GM23248 (cell line): ENCODE measurements around the gene PCDHA8. TPM values are rescaled to one million over a fixed set of nuclear protein-coding genes. Genes with fewer than 3 reads are reported as not detected.
A peak's percentile ranks its signal among the peaks of the same experiment; 100 is the strongest.
"Not testable (repeated sequence)": the region's sequence is repeated elsewhere in the genome, so short reads cannot be mapped to it uniquely, and the experiment has no call there.

ENCODE experiments used
- DNase-seq: peaks from one replicate; pipeline ENCODE4 v3.0.0-alpha.2; 2015
- H2AFZ ChIP-seq: fragments of 200-600 bp; sonication (generic); 2 replicates; pipeline ENCODE4 v1.6.1; 2016; ENCODE audit warnings: antibody characterized with exemption
- H3F3A ChIP-seq: fragments of 200-600 bp; sonication (generic); 2 replicates; pipeline ENCODE4 v1.6.1; 2016; ENCODE audit warnings: mild to moderate bottlenecking, antibody characterized with exemption, mixed run types; ENCODE audit not compliant: insufficient read depth
- H3K27ac ChIP-seq: fragments of 200-600 bp; sonication (generic); 2 replicates; pipeline ENCODE4 v1.5.1; 2016; ENCODE audit warnings: mild to moderate bottlenecking
- H3K27me3 ChIP-seq: fragments of 200-600 bp; sonication (generic); replicated peaks from 2 replicates; pipeline ENCODE4 v1.6.1; 2016; ENCODE audit warnings: mild to moderate bottlenecking; ENCODE audit not compliant: insufficient read depth
- H3K36me3 ChIP-seq: fragments of 200-600 bp; sonication (generic); 2 replicates; pipeline ENCODE4 v1.6.1; 2016; ENCODE audit warnings: low read depth, mild to moderate bottlenecking
- H3K4me1 ChIP-seq: fragments of 200-600 bp; sonication (generic); 2 replicates; pipeline ENCODE4 v1.6.1; 2016; ENCODE audit warnings: mild to moderate bottlenecking; ENCODE audit not compliant: insufficient read depth
- H3K4me2 ChIP-seq: fragments of 200-600 bp; sonication (generic); one replicate; pipeline ENCODE4 v1.6.1; 2016; ENCODE audit warnings: mild to moderate bottlenecking; ENCODE audit not compliant: unreplicated experiment
- H3K4me3 ChIP-seq: fragments of 200-600 bp; sonication (generic); 2 replicates; pipeline ENCODE4 v1.5.1; 2016; ENCODE audit warnings: mild to moderate bottlenecking
- H3K79me2 ChIP-seq: fragments of 200-600 bp; sonication (generic); 2 replicates; pipeline ENCODE4 v1.6.1; 2016; ENCODE audit warnings: mild to moderate bottlenecking; ENCODE audit not compliant: insufficient read depth
- H3K9ac ChIP-seq: fragments of 200-600 bp; sonication (generic); 2 replicates; pipeline ENCODE4 v1.6.1; 2016; ENCODE audit warnings: mild to moderate bottlenecking
- H3K9me2 ChIP-seq: fragments of 200-600 bp; sonication (generic); 2 replicates; pipeline ENCODE4 v1.6.1; 2016; ENCODE audit warnings: mixed run types, mild to moderate bottlenecking, moderate library complexity; ENCODE audit not compliant: insufficient read depth
- H3K9me3 ChIP-seq: fragments of 200-600 bp; sonication (generic); one replicate; pipeline ENCODE4 v1.6.1; 2017; ENCODE audit warnings: low read depth
- H4K20me1 ChIP-seq: fragments of 200-600 bp; sonication (generic); 2 replicates; pipeline ENCODE4 v1.6.0; 2016; ENCODE audit not compliant: insufficient read depth
- EZH2 ChIP-seq: fragments of 200-600 bp; sonication (generic); IDR thresholded peaks from 2 replicates; pipeline ENCODE4 v1.6.1; 2018; ENCODE audit warnings: antibody characterized with exemption, mild to moderate bottlenecking; ENCODE audit not compliant: insufficient read depth, poor library complexity, severe bottlenecking
- EZH2phosphoT487 ChIP-seq: fragments of 200-600 bp; sonication (generic); IDR thresholded peaks from 2 replicates; pipeline ENCODE4 v1.6.1; 2018; ENCODE audit warnings: antibody characterized with exemption, moderate library complexity, mild to moderate bottlenecking, low read depth; ENCODE audit not compliant: insufficient read depth
- WGBS, 2 experiments: methylation state at CpG; one replicate each; pipeline ENCODE4 v1.1.6; 2015 to 2017; ENCODE audit warnings: low lambda C conversion rate in 2 of 2, low coverage in 1 of 2; ENCODE audit errors: missing lambda C conversion rate in 2 of 2; 5-methylcytosine and 5-hydroxymethylcytosine counted together
- in situ Hi-C: fragments of 300-500 bp; cut with MboI; formaldehyde crosslinking; loops from 2 replicates; pipeline ENCODE4 v1.15.0; 2020
- polyA plus RNA-seq: library from polyadenylated mRNA; unstranded; fragments of >200 nt; fragmentation: Nextera tagmentation; extraction: Ambion mirVana; gene quantifications from 2 replicates; pipeline ENCODE4 v1.2.1, GENCODE V29; 2016
- total RNA-seq: library from RNA; depleted of rRNA; stranded (reverse); fragments of >200 nt; shearing (Covaris generic); gene quantifications from 2 replicates; pipeline ENCODE4 v1.2.3, GENCODE V29; 2014

Gene PCDHA8
- total and polyA plus RNA-seq, 2 experiments from 2014 or later = not detected

DNA sequence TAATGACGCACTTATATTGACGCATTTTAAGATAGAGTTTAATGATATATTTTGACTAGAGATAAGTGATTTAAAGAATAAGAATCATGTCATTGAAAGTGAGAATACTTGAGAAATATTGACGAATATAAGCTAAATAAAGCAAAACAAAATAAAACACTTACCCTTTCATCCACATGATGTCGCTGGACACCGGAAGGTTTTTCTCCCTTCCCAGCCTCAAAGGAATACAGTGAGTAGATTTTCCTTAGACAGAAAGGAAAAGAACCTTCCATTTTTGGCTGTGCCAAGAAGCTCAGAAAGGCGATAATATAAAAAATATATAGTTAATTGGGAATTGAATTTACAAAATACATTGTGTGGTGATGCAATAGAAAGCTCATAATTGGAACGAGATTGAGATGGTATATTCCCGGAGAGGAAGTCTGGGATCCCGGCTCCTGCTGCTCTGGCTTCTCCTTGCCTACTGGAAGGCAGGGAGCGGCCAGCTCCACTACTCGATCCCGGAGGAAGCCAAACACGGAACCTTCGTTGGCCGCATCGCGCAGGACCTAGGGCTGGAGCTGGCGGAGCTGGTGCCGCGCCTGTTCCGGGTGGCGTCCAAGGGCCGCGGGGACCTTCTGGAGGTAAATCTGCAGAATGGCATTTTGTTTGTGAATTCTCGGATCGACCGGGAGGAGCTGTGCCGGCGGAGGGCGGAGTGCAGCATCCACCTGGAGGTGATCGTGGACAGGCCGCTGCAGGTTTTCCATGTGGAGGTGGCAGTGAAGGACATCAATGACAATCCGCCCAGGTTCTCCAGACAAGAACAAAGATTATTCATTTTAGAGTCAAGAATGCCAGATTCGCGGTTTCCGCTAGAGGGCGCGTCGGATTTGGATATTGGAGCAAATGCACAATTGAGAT is 19.4 kb upstream of the PCDHA8 start, which contains the start of gene PCDHA5:
PCDHA5 (plus strand) TSS at position 239 of the 906 bp plus-strand sequence.
- H3K36me3 ChIP-seq = no peaks in the 10 kb centered on the region
- no peak within 1 kb of the TSS for H3K27ac ChIP-seq
- no peaks in the 10 kb centered on the region for H4K20me1 ChIP-seq
- H3F3A ChIP-seq = no peaks in the 10 kb centered on the region
- H3K4me1 ChIP-seq = no peaks in the 10 kb centered on the region
- no peak within 1 kb of the TSS for H3K9ac ChIP-seq
- in situ Hi-C loops = no loop called here
- no peaks in the 10 kb centered on the region for H3K9me3 ChIP-seq
- no peaks in the 10 kb centered on the region for H3K79me2 ChIP-seq
- H3K9me2 ChIP-seq = no peaks in the 10 kb centered on the region
- H2AFZ ChIP-seq = no peak within 1 kb of the TSS
- H3K4me3 ChIP-seq = no peak within 1 kb of the TSS
- DNase-seq = peak; percentile 34
- H3K4me2 ChIP-seq = no peak within 1 kb of the TSS
- TF ChIP-seq EZH2phosphoT487 (no peak), EZH2 (no peak)
- 26 to 29% methylated on average over 37 to 39 of the region's 39 CpGs for WGBS, 2 experiments
- no peaks in the 10 kb centered on the region for H3K27me3 ChIP-seq

DNA sequence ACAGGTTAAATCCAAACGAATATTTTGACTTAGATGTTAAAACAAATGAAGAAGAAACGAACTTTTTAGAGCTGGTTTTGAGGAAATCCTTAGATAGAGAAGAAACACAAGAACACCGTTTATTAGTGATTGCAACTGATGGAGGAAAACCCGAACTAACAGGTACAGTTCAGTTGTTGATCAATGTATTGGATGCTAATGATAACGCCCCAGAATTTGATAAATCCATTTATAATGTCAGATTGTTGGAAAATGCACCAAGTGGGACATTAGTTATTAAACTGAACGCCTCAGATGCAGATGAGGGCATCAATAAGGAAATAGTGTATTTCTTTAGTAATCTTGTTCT is 18.7 kb upstream of the PCDHA8 start:
- Histone ChIP-seq H3K9me2 (no peaks in the 10 kb centered on the region), H3K4me2 (no peak overlapping the region), H2AFZ (no peak overlapping the region), H3K36me3 (no peaks in the 10 kb centered on the region), H3K27me3 (no peaks in the 10 kb centered on the region), H3K79me2 (no peaks in the 10 kb centered on the region), H3K9me3 (no peaks in the 10 kb centered on the region), H3K4me1 (no peaks in the 10 kb centered on the region), H4K20me1 (no peaks in the 10 kb centered on the region), H3K27ac (no peak overlapping the region), H3K9ac (no peak overlapping the region), H3K4me3 (no peak overlapping the region), H3F3A (no peaks in the 10 kb centered on the region)
- no peak for TF ChIP-seq EZH2
- no peak for TF ChIP-seq EZH2phosphoT487
- in situ Hi-C loops = no loop called here
- DNase-seq = no peak
- 16 to 21% methylated on average over 6 of the region's 6 CpGs for WGBS, 2 experiments

DNA sequence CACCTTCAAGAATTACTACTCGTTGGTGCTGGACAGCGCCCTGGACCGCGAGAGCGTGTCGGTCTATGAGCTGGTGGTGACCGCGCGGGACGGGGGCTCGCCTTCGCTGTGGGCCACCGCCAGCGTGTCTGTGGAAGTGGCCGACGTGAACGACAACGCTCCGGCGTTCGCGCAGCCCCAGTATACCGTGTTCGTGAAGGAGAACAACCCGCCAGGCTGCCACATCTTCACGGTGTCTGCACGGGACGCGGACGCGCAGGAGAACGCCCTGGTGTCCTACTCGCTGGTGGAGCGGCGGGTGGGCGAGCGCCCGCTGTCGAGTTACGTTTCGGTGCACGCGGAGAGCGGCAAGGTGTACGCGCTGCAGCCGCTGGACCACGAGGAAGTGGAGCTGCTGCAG is 18.0 kb upstream of the PCDHA8 start:
- H3F3A ChIP-seq, H3K27ac ChIP-seq, H3K4me2 ChIP-seq, H3K79me2 ChIP-seq, H2AFZ ChIP-seq, H3K9me3 ChIP-seq, H4K20me1 ChIP-seq, H3K4me1 ChIP-seq, H3K9me2 ChIP-seq, H3K27me3 ChIP-seq, in situ Hi-C loops, H3K36me3 ChIP-seq, DNase-seq, H3K9ac ChIP-seq, H3K4me3 ChIP-seq: not testable (repeated sequence)
- WGBS, 2 experiments = 41 to 43% methylated on average over 36 to 48 of the region's 48 CpGs

- no peak overlapping the region for H3K4me3 ChIP-seq
- H3K36me3 ChIP-seq = no peaks in the 10 kb centered on the region
- no peaks in the 10 kb centered on the region for H3K79me2 ChIP-seq
- TF ChIP-seq EZH2phosphoT487 = no peak
- no peak for TF ChIP-seq EZH2
- WGBS, 2 experiments = 55 to 58% methylated on average over 33 to 38 of the region's 38 CpGs
- no peak for DNase-seq
- no peak overlapping the region for H3K27ac ChIP-seq
- H3K4me2 ChIP-seq = no peak overlapping the region
- H3K9ac ChIP-seq = no peak overlapping the region
- H3K4me1 ChIP-seq = no peaks in the 10 kb centered on the region
- no peaks in the 10 kb centered on the region for H4K20me1 ChIP-seq
- no peaks in the 10 kb centered on the region for H3K27me3 ChIP-seq
- no peak overlapping the region for H2AFZ ChIP-seq
- H3F3A ChIP-seq = no peaks in the 10 kb centered on the region
- in situ Hi-C loops = no loop called here
- H3K9me3 ChIP-seq = no peaks in the 10 kb centered on the region
- H3K9me2 ChIP-seq = no peaks in the 10 kb centered on the region
Observed at GRCh38 chr5:140823475-140823874, 17.5 kb upstream of the PCDHA8 start.
